ENCODE data around the gene GHDC.
A peak's percentile ranks its signal among the peaks of the same experiment; 100 is the strongest.

GHDC gene

GRCh38 chr17:42182927-42183734 lies 11.2 kb downstream of the GHDC start:
- no peak for DNase-seq (ENCODE audit: low read depth in 2 of 2)

- no peak for DNase-seq (ENCODE audit: low read depth in 2 of 2)
Measured at GRCh38 chr17:42181851-42182207, 12.5 kb downstream of the GHDC start.

GRCh38 chr17:42180922-42181850 lies 13.1 kb downstream of the GHDC start, which contains the start of gene KCNH4:
Gene KCNH4 (minus strand): TSS chr17:42181142. CDS start chr17:42180945, 197 bp downstream.
- DNase-seq (ENCODE audit: low read depth in 2 of 2), result peak; percentile 85

- no peak for DNase-seq (ENCODE audit: low read depth in 2 of 2)
Measured at GRCh38 chr17:42180411-42180921, 13.8 kb downstream of the GHDC start.

GRCh38 chr17:42179911-42180410 lies 14.3 kb downstream of the GHDC start:
- no peak for DNase-seq (ENCODE audit: low read depth in 2 of 2)

GRCh38 chr17:42179335-42179734 lies 15.0 kb downstream of the GHDC start:
- no peak for DNase-seq (ENCODE audit: low read depth in 2 of 2)

GRCh38 chr17:42178817-42179216 lies 15.5 kb downstream of the GHDC start:
- no peak for DNase-seq (ENCODE audit: low read depth in 2 of 2)

GRCh38 chr17:42177684-42178083 lies 16.6 kb downstream of the GHDC start:
- DNase-seq (ENCODE audit: low read depth in 2 of 2), result no peak

GRCh38 chr17:42174126-42174783 lies 20.0 kb downstream of the GHDC start:
- no peak for DNase-seq (ENCODE audit: low read depth in 2 of 2)

- DNase-seq (ENCODE audit: low read depth in 2 of 2), result no peak
Measured at GRCh38 chr17:42171831-42172230, 22.5 kb downstream of the GHDC start.

GRCh38 chr17:42169351-42169750 lies 24.9 kb downstream of the GHDC start:
- no peak for DNase-seq (ENCODE audit: low read depth in 2 of 2)

GRCh38 chr17:42167807-42168206 lies 26.5 kb downstream of the GHDC start:
- DNase-seq (ENCODE audit: low read depth in 2 of 2), result no peak

GRCh38 chr17:42166196-42166763 lies 28.0 kb downstream of the GHDC start:
- no peak for DNase-seq (ENCODE audit: low read depth in 2 of 2)

- no peak for DNase-seq (ENCODE audit: low read depth in 2 of 2)
Measured at GRCh38 chr17:42165751-42166150, 28.5 kb downstream of the GHDC start.

- DNase-seq (ENCODE audit: low read depth in 2 of 2), result no peak
Measured at GRCh38 chr17:42163696-42164407, 30.4 kb downstream of the GHDC start.

GRCh38 chr17:42163113-42163512 lies 31.2 kb downstream of the GHDC start:
- DNase-seq (ENCODE audit: low read depth in 2 of 2), result peak in 1 of 2 donors; percentile 58

- DNase-seq (ENCODE audit: low read depth in 2 of 2), result no peak
Measured at GRCh38 chr17:42160531-42160910, 33.8 kb downstream of the GHDC start.

GRCh38 chr17:42159796-42160530 lies 34.3 kb downstream of the GHDC start:
- no peak for DNase-seq (ENCODE audit: low read depth in 2 of 2)

GRCh38 chr17:42155614-42156045 lies 38.7 kb downstream of the GHDC start:
- no peak for DNase-seq (ENCODE audit: low read depth in 2 of 2)
